BE2C (cell line): ENCODE measurements around the gene RPS6KA5.
"Not testable (repeated sequence)": the region's sequence is repeated elsewhere in the genome, so short reads cannot be mapped to it uniquely, and the experiment has no call there.

Source experiments
- DNase-seq: peaks from one replicate; pipeline ENCODE4 v3.0.0-alpha.2; 2020
- H3K27me3 ChIP-seq: fragments of 250-450 bp; sonication (Bioruptor Pico); 2 replicates; pipeline ENCODE4 v1.5.1; 2020; ENCODE audit warnings: mild to moderate bottlenecking
- H3K36me3 ChIP-seq: fragments of 250-450 bp; sonication (Bioruptor Pico); 2 replicates; pipeline ENCODE4 v1.5.1; 2020; ENCODE audit warnings: mild to moderate bottlenecking
- H3K4me1 ChIP-seq: fragments of 250-450 bp; sonication (Bioruptor Pico); 2 replicates; pipeline ENCODE4 v1.5.1; 2020
- H3K4me3 ChIP-seq: 2 replicates; pipeline ENCODE4 v1.5.1; 2011; ENCODE audit warnings: low read depth, low read length
- H3K9me3 ChIP-seq: fragments of 250-450 bp; sonication (Bioruptor Pico); 2 replicates; pipeline ENCODE4 v1.5.1; 2020
- TF ChIP-seq, protein P1 (sequence below): IDR thresholded peaks from 2 replicates; pipeline ENCODE4 v1.5.1; 2012; ENCODE audit warnings: mild to moderate bottlenecking, low read depth, low read length

Gene RPS6KA5

DNA sequence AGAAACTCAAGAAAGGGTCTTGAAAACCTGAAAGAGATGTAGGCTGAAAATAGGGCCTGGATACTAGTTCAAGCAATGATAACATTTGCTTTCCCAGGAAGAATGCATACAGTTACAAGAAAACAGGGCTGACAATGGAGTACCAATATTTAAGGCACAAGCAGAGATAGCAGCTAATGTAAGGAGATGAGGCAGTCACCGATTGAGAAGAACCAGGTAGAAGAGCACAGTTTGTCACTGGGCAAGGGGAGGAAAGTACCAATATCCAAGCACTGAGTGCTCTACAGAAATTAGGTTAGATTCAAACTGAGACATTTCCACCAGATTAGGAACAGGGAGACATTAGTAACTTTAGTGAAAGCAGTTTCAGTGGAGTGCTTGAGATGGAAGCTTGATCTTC lies 19.9 kb downstream of the RPS6KA5 start:
- no peak for DNase-seq
- Histone ChIP-seq H3K4me1 (no peaks in the 10 kb centered on the region), H3K27me3 (no peaks in the 10 kb centered on the region), H3K36me3 (no peaks in the 10 kb centered on the region), H3K4me3 (no peak overlapping the region), H3K9me3 (no peaks in the 10 kb centered on the region; the same call in 1 of the 2 replicates)
- TF ChIP-seq, protein P1, sequence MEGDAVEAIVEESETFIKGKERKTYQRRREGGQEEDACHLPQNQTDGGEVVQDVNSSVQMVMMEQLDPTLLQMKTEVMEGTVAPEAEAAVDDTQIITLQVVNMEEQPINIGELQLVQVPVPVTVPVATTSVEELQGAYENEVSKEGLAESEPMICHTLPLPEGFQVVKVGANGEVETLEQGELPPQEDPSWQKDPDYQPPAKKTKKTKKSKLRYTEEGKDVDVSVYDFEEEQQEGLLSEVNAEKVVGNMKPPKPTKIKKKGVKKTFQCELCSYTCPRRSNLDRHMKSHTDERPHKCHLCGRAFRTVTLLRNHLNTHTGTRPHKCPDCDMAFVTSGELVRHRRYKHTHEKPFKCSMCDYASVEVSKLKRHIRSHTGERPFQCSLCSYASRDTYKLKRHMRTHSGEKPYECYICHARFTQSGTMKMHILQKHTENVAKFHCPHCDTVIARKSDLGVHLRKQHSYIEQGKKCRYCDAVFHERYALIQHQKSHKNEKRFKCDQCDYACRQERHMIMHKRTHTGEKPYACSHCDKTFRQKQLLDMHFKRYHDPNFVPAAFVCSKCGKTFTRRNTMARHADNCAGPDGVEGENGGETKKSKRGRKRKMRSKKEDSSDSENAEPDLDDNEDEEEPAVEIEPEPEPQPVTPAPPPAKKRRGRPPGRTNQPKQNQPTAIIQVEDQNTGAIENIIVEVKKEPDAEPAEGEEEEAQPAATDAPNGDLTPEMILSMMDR = no peak

DNA sequence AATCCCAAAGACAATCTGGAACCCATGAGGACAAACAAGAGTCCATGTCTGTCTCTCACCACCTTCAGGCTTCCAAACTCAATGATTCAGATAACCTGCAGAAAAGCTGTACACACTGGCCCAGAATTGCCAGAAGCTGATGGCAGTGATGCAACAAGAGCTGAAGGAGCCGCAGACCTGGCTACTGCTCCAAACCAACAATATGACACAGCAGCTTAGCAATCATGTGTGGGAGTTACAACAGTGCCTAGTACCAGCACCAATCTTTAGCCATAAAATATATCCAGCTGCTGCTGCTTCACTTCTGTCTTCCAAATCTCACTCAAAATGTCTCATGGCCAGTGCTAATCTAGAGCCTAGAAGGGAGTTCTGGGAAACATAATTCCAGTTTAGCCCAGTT lies 22.0 kb downstream of the RPS6KA5 start:
- Histone ChIP-seq H3K4me1 (no peaks in the 10 kb centered on the region), H3K27me3 (no peaks in the 10 kb centered on the region), H3K9me3 (no peaks in the 10 kb centered on the region; the same call in 1 of the 2 replicates), H3K4me3 (no peak overlapping the region), H3K36me3 (no peaks in the 10 kb centered on the region)
- DNase-seq = no peak
- TF ChIP-seq, protein P1 = no peak

DNA sequence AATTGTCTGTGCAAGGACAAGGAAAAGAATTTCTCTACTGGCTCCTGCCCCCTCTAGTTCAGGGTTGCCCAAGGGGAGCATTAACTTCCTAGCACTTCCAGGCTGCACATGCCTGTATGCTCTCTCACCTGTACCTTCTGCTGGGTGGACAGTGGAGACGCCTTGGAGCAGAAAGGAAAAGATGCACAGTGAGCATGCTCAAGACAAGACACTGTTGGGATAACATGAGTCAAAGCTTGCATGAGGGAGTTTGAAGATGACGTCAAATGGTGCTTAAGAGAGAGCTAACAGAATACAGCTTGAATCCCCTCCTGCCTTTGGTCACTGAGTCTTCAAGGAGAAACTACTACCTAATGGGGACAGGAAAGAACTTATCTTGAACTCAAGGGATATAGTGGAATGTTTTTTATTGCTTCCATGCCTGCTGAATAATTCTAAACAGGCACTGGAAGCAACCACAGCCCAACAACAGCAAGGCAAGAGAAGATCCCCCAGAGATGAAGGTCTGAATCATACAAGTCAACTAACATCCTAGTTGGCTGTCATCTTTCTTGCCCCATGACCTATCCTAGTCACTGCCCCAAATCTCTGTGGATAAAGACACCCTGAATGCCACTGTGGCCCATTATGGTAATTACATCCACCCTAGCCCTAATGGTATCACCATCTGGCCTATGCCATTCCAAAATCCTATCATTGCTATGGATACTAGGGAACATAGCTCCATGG lies 23.5 kb downstream of the RPS6KA5 start:
- Histone ChIP-seq H3K4me3 (no peak overlapping the region), H3K9me3 (no peaks in the 10 kb centered on the region; the same call in 1 of the 2 replicates), H3K4me1 (no peaks in the 10 kb centered on the region), H3K27me3 (no peaks in the 10 kb centered on the region), H3K36me3 (no peaks in the 10 kb centered on the region)
- TF ChIP-seq, protein P1 = no peak
- DNase-seq = no peak

DNA sequence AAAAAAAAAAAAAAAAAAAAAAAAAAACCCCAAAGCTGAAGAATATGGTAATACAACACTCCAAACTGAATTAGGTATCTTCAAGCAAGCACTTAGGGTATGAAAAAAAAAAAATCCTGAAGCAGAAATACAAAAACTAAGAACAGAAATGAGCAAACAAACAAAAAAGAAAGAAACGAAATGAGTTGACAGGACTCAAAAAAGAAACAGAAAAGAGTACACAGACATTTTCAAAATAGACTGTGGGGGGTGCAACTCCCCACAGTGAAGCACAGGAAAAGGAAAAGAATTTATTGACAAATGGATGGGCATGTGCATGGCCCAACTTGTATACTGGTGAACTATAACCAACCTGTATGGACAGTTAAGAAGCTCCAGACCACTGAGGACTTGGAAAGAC lies 24.6 kb downstream of the RPS6KA5 start:
- TF ChIP-seq, protein P1 = no peak
- Histone ChIP-seq H3K36me3 (no peaks in the 10 kb centered on the region), H3K4me1 (no peaks in the 10 kb centered on the region), H3K9me3 (no peaks in the 10 kb centered on the region; the same call in 1 of the 2 replicates), H3K27me3 (no peaks in the 10 kb centered on the region), H3K4me3 (no peak overlapping the region)
- no peak for DNase-seq

DNA sequence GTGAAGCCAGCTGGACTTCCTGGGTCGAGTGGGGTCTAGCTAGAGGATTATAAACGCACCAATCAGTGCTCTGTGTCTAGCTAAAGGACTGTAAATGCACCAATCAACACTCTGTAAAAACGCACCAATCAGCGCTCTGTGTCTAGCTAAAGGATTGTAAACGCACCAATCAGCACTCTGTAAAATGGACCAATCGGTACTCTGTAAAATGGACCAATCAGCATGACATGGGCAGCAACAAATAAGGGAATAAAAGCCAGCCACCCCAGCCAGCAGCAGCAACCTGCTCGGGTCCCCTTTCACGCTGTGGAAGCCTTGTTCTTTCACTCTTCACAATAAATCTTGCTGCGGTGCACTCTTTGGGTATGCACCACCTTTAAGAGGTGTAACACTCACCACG lies 26.1 kb downstream of the RPS6KA5 start:
- not testable (repeated sequence) for H3K36me3 ChIP-seq, H3K4me1 ChIP-seq, DNase-seq, H3K4me3 ChIP-seq, H3K27me3 ChIP-seq, H3K9me3 ChIP-seq

DNA sequence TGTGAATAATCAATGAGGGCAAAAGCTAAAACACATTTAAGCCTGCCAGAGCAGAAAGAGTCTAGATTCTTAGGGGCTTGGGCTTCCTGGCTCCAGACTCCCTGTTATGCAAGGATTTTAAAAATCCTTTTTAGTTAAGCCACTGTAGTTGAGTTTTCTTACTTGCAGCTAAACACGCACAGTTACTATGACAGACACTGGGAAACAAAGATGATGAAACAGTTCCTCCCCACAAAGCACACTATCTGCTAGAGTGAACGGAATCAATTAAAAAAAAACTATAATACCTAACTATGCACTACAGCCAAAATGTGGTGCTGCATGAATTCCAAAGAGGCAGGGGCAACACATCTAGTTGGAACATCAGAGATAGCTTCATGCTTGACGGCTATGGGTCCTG lies 28.2 kb downstream of the RPS6KA5 start:
- TF ChIP-seq, protein P1 = no peak
- no peaks in the 10 kb centered on the region for H3K4me1 ChIP-seq

More for the DNA sequence above, 28.2 kb downstream of the RPS6KA5 start:
- no peak for DNase-seq
- no peaks in the 10 kb centered on the region for H3K27me3 ChIP-seq
- H3K9me3 ChIP-seq = no peaks in the 10 kb centered on the region; the same call in 1 of the 2 replicates
- no peaks in the 10 kb centered on the region for H3K36me3 ChIP-seq
- H3K4me3 ChIP-seq = no peak overlapping the region
